ENCODE results near the gene NBPF11. TPM values are rescaled to one million over a fixed set of nuclear protein-coding genes. Genes with fewer than 3 reads are reported as not detected.
"Not testable (repeated sequence)": the region's sequence is repeated elsewhere in the genome, so short reads cannot be mapped to it uniquely, and the experiment has no call there.

The NBPF11 gene
- polyA plus RNA-seq, 3 donors = 0.46 to 18.6 (median 0.54) TPM

DNA sequence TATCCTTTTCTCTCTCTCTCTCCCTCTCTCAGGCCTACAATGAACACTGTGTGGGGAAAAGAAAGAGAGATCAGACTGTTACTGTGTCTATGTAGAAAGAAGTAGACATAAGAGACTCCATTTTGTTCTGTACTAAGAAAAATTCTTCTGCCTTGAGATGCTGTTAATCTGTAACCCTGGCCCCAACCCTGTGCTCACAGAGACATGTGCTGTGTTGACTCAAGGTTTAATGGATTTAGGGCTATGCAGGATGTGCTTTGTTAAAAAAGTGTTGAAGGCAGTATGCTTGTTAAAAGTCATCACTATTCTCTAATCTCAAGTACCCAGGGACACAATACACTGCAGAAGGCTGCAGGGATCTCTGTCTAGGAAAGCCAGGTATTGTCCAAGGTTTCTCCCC is 36.7 kb upstream of the NBPF11 start:
- H3K79me2 ChIP-seq (ENCODE audit: insufficient read depth, low read length); H3K4me1 Mint-ChIP-seq; H3K4me3 ChIP-seq (replicated peaks in 1 of 3; ENCODE audit: low read depth in 2 of 3, low read length in 3 of 3); H3K9ac ChIP-seq (ENCODE audit: insufficient read depth, low read length, poor library complexity, severe bottlenecking); H3K27ac ChIP-seq (ENCODE audit: low read depth in 1 of 2, low read length in 2 of 2); H3K4me3 Mint-ChIP-seq; H3K4me1 ChIP-seq (ENCODE audit: control insufficient read depth in 1 of 2, insufficient read depth in 2 of 2, low read length in 2 of 2); H3K9me3 Mint-ChIP-seq; H3K36me3 ChIP-seq (replicated peaks in 1 of 2; ENCODE audit: control insufficient read depth in 1 of 2, insufficient read depth in 2 of 2, low read length in 2 of 2); H3K27me3 Mint-ChIP-seq (ENCODE audit: low read depth in 3 of 3); H3K27me3 ChIP-seq (ENCODE audit: control insufficient read depth in 2 of 2, insufficient read depth in 2 of 2, low read length in 2 of 2); H4K20me1 ChIP-seq (ENCODE audit: insufficient read depth, low read length); intact Hi-C loops (cut with micrococcal nuclease); H3K4me2 ChIP-seq (replicated peaks; ENCODE audit: extremely low read depth, low read length, poor library complexity, severe bottlenecking); H2AFZ ChIP-seq (ENCODE audit: insufficient read depth, low read depth, low read length, poor library complexity, severe bottlenecking); DNase-seq; H3K36me3 Mint-ChIP-seq; H3K9me3 ChIP-seq (replicated peaks in 1 of 2; ENCODE audit: control insufficient read depth in 1 of 2, insufficient read depth in 1 of 2, low read length in 2 of 2); H3K27ac Mint-ChIP-seq: not testable (repeated sequence)

DNA sequence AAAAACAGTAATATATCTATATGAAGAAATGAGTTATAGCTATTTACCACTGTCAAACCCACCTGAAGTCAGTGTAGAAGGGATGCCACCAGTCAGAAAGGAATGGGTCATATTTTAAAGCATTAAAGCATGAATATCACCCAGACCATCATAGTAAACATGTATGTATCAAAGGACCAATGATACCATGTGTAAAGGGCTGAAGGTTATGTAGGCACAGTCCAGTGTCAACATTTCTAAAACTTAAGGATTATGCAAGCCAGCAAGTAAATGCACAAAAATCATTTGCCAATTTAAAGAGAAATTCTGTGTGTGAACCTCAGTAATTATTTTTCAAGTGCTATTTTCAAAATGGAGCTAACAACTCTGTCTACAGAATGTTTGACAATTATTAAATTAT is 26.6 kb upstream of the NBPF11 start:
- H3K4me3 Mint-ChIP-seq; H3K79me2 ChIP-seq (ENCODE audit: insufficient read depth, low read length); H3K4me1 Mint-ChIP-seq; H3K4me2 ChIP-seq (replicated peaks; ENCODE audit: extremely low read depth, low read length, poor library complexity, severe bottlenecking); H3K4me1 ChIP-seq (ENCODE audit: control insufficient read depth in 1 of 2, insufficient read depth in 2 of 2, low read length in 2 of 2); H3K9me3 ChIP-seq (replicated peaks in 1 of 2; ENCODE audit: control insufficient read depth in 1 of 2, insufficient read depth in 1 of 2, low read length in 2 of 2); H4K20me1 ChIP-seq (ENCODE audit: insufficient read depth, low read length); DNase-seq; H3K9ac ChIP-seq (ENCODE audit: insufficient read depth, low read length, poor library complexity, severe bottlenecking); H3K27me3 ChIP-seq (ENCODE audit: control insufficient read depth in 2 of 2, insufficient read depth in 2 of 2, low read length in 2 of 2); intact Hi-C loops (cut with micrococcal nuclease); H3K27ac Mint-ChIP-seq; H3K27me3 Mint-ChIP-seq (ENCODE audit: low read depth in 3 of 3); H3K36me3 Mint-ChIP-seq; H3K4me3 ChIP-seq (replicated peaks in 1 of 3; ENCODE audit: low read depth in 2 of 3, low read length in 3 of 3); H2AFZ ChIP-seq (ENCODE audit: insufficient read depth, low read depth, low read length, poor library complexity, severe bottlenecking); H3K27ac ChIP-seq (ENCODE audit: low read depth in 1 of 2, low read length in 2 of 2); H3K9me3 Mint-ChIP-seq; H3K36me3 ChIP-seq (replicated peaks in 1 of 2; ENCODE audit: control insufficient read depth in 1 of 2, insufficient read depth in 2 of 2, low read length in 2 of 2): not testable (repeated sequence)

DNA sequence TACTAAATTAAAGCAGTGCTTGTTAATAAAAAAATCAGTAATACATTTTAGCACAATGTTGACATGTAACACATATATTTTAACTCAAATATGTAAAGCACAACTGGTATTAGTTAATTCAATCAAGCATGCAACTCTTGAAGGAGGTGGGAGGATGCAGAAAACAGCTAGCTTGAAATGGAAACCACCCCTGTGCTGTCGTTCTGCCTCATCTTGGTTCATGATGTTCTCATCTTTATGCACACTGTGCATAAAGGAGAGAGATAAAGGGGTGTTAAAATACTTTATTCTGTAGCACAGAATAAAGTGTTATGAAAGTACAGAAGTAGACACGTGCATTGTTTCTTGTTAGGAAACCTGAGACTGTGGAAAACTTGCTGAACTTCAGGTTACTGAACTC is 23.3 kb upstream of the NBPF11 start:
- H3K9ac ChIP-seq (ENCODE audit: insufficient read depth, low read length, poor library complexity, severe bottlenecking); intact Hi-C loops (cut with micrococcal nuclease); H3K9me3 Mint-ChIP-seq; H3K4me1 Mint-ChIP-seq; H3K27ac ChIP-seq (ENCODE audit: low read depth in 1 of 2, low read length in 2 of 2); H3K79me2 ChIP-seq (ENCODE audit: insufficient read depth, low read length); H3K4me2 ChIP-seq (replicated peaks; ENCODE audit: extremely low read depth, low read length, poor library complexity, severe bottlenecking); H3K36me3 ChIP-seq (replicated peaks in 1 of 2; ENCODE audit: control insufficient read depth in 1 of 2, insufficient read depth in 2 of 2, low read length in 2 of 2); H3K4me3 Mint-ChIP-seq; H3K27me3 ChIP-seq (ENCODE audit: control insufficient read depth in 2 of 2, insufficient read depth in 2 of 2, low read length in 2 of 2); H3K9me3 ChIP-seq (replicated peaks in 1 of 2; ENCODE audit: control insufficient read depth in 1 of 2, insufficient read depth in 1 of 2, low read length in 2 of 2); H3K4me3 ChIP-seq (replicated peaks in 1 of 3; ENCODE audit: low read depth in 2 of 3, low read length in 3 of 3); DNase-seq; H3K27ac Mint-ChIP-seq; H3K36me3 Mint-ChIP-seq; H2AFZ ChIP-seq (ENCODE audit: insufficient read depth, low read depth, low read length, poor library complexity, severe bottlenecking); H3K4me1 ChIP-seq (ENCODE audit: control insufficient read depth in 1 of 2, insufficient read depth in 2 of 2, low read length in 2 of 2); H4K20me1 ChIP-seq (ENCODE audit: insufficient read depth, low read length); H3K27me3 Mint-ChIP-seq (ENCODE audit: low read depth in 3 of 3): not testable (repeated sequence)
- WGBS (ENCODE audit: insufficient coverage) = 100% methylated on average over 1 of the region's 2 CpGs

DNA sequence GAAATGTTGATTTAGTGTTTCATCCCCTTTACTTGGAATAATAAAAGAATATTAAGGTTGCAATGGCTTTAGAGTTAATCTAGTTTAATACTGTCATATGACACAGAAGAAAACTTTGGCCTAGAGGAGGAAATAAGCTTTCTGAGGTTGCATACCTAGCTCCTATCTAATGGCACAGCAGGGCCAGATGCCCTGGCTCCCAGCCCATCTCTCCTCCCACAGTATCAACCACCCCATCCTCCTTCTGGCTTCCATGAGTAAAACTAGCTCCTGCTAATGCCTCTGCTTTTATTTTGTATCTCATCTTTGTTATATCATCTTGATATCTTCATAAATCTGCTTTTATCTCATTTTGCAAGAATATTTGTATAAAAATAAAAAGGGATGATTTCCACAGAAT is 19.9 kb upstream of the NBPF11 start:
- H3K4me2 ChIP-seq (replicated peaks; ENCODE audit: extremely low read depth, low read length, poor library complexity, severe bottlenecking); H2AFZ ChIP-seq (ENCODE audit: insufficient read depth, low read depth, low read length, poor library complexity, severe bottlenecking); H3K36me3 Mint-ChIP-seq; H3K27ac Mint-ChIP-seq; H3K4me1 ChIP-seq (ENCODE audit: control insufficient read depth in 1 of 2, insufficient read depth in 2 of 2, low read length in 2 of 2); H3K27ac ChIP-seq (ENCODE audit: low read depth in 1 of 2, low read length in 2 of 2); intact Hi-C loops (cut with micrococcal nuclease); H4K20me1 ChIP-seq (ENCODE audit: insufficient read depth, low read length); H3K9me3 ChIP-seq (replicated peaks in 1 of 2; ENCODE audit: control insufficient read depth in 1 of 2, insufficient read depth in 1 of 2, low read length in 2 of 2); H3K36me3 ChIP-seq (replicated peaks in 1 of 2; ENCODE audit: control insufficient read depth in 1 of 2, insufficient read depth in 2 of 2, low read length in 2 of 2); H3K4me1 Mint-ChIP-seq; H3K9ac ChIP-seq (ENCODE audit: insufficient read depth, low read length, poor library complexity, severe bottlenecking); H3K27me3 Mint-ChIP-seq (ENCODE audit: low read depth in 3 of 3); H3K9me3 Mint-ChIP-seq; H3K4me3 ChIP-seq (replicated peaks in 1 of 3; ENCODE audit: low read depth in 2 of 3, low read length in 3 of 3); H3K79me2 ChIP-seq (ENCODE audit: insufficient read depth, low read length); DNase-seq; H3K4me3 Mint-ChIP-seq; H3K27me3 ChIP-seq (ENCODE audit: control insufficient read depth in 2 of 2, insufficient read depth in 2 of 2, low read length in 2 of 2): not testable (repeated sequence)

Data from CD14-positive monocyte (primary cell).